ENCODE results near the gene PLEKHH2. TPM values are rescaled to one million over a fixed set of nuclear protein-coding genes. Genes with fewer than 3 reads are reported as not detected.
A peak's percentile ranks its signal among the peaks of the same experiment; 100 is the strongest.

Gene PLEKHH2
- total RNA-seq, 6 experiments from 2014 or later: 0.75 to 2.0 (median 1.3) TPM

DNA sequence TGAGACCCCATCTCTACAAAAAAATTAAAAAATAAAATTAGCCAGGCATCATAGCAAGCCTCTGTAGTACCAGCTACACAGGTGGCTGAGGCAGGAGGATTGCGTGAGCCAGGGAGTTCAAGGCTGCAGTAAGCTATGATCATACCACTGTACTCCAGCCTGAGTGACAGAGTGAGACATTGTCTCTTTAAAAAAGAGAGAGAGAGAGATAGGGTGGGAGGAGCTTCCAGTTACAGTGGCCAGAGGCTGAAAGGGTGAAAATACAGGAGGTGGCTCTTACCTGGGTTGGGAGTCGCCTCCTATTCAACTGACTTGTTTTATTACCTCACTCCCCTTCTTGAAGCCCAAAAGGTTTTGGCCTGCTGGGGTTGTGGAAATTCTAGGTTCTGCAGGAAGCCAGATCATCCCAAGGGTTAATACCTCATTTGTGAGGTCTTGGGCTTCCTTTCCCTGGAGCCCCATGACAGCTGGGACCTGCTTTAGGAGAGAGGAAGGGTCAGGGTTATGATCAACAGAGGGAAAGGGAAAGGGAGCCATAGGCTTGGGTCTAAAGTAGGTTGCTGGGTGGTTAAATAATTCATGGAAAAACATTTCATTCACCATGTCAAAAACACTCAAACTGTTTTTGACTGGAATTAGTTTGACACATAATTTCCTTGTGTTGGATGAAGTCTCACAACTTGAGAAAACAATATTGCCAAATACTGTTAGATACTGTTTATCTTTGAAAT, 154.1 kb downstream of the PLEKHH2 start:
- TF ChIP-seq, protein P1, sequence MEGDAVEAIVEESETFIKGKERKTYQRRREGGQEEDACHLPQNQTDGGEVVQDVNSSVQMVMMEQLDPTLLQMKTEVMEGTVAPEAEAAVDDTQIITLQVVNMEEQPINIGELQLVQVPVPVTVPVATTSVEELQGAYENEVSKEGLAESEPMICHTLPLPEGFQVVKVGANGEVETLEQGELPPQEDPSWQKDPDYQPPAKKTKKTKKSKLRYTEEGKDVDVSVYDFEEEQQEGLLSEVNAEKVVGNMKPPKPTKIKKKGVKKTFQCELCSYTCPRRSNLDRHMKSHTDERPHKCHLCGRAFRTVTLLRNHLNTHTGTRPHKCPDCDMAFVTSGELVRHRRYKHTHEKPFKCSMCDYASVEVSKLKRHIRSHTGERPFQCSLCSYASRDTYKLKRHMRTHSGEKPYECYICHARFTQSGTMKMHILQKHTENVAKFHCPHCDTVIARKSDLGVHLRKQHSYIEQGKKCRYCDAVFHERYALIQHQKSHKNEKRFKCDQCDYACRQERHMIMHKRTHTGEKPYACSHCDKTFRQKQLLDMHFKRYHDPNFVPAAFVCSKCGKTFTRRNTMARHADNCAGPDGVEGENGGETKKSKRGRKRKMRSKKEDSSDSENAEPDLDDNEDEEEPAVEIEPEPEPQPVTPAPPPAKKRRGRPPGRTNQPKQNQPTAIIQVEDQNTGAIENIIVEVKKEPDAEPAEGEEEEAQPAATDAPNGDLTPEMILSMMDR (IDR thresholded peaks at IDR 0.05): no peak
- TF ChIP-seq POLR2A (IDR thresholded peaks at IDR 0.05): no peak
- DNase-seq: no peak
- 100% methylated on average over 2 of the region's 2 CpGs for WGBS (ENCODE audit: insufficient coverage, low coverage, low lambda C conversion rate, missing lambda C conversion rate)
- intact Hi-C loops (cut with DNase I): no loop called here
- Histone ChIP-seq H3K9me3 (no peaks in the 10 kb centered on the region), H3K4me3 (no peak overlapping the region), H3K27ac (no peak overlapping the region), H3K27me3 (no peaks in the 10 kb centered on the region), H3K4me1 (no peaks in the 10 kb centered on the region), H3K36me3 (no peaks in the 10 kb centered on the region)
- ATAC-seq: no peak

GRCh38 chr2:43792653-43793052, 155.6 kb downstream of the PLEKHH2 start:
- Histone ChIP-seq H3K4me3 (no peak overlapping the region), H3K4me1 (no peaks in the 10 kb centered on the region), H3K9me3 (no peaks in the 10 kb centered on the region), H3K36me3 (no peaks in the 10 kb centered on the region), H3K27me3 (no peaks in the 10 kb centered on the region), H3K27ac (no peak overlapping the region)
- DNase-seq: no peak
- intact Hi-C loops (cut with DNase I): no loop called here
- no peak for TF ChIP-seq POLR2A (IDR thresholded peaks at IDR 0.05)
- TF ChIP-seq, protein P1 (IDR thresholded peaks at IDR 0.05): no peak
- 71% methylated on average over 3 of the region's 3 CpGs for WGBS (ENCODE audit: insufficient coverage, low coverage, low lambda C conversion rate, missing lambda C conversion rate)
- no peak for ATAC-seq

DNA sequence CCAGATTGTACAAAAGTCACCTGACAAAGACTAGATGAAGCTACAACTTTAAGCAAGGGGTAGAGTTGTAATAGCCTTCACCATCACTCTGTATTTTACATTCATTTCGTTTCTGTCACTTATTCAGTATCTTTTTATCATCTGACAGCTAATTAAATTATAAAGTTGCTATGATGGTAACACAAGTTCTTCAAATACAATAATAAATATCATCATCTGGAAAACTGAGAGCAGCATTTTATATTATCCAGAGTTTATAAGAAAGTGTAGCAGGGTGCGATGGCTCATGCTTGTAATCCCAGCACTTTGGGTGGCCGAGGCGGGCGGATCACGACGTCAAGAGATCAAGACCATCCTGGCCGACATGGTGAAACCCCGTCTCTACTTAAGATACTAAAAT, 157.9 kb downstream of the PLEKHH2 start:
- no peaks in the 10 kb centered on the region for H3K36me3 ChIP-seq
- ATAC-seq (no peak), DNase-seq (no peak)
- intact Hi-C loops (cut with DNase I): no loop called here
- no peaks in the 10 kb centered on the region for H3K4me1 ChIP-seq
- WGBS (ENCODE audit: insufficient coverage, low coverage, low lambda C conversion rate, missing lambda C conversion rate): 95% methylated on average over 9 of the region's 9 CpGs
- H3K27me3 ChIP-seq: no peaks in the 10 kb centered on the region
- no peak overlapping the region for H3K27ac ChIP-seq
- no peaks in the 10 kb centered on the region for H3K9me3 ChIP-seq
- TF ChIP-seq POLR2A (IDR thresholded peaks at IDR 0.05): no peak
- TF ChIP-seq, protein P1 (IDR thresholded peaks at IDR 0.05): no peak
- H3K4me3 ChIP-seq: no peak overlapping the region

DNA sequence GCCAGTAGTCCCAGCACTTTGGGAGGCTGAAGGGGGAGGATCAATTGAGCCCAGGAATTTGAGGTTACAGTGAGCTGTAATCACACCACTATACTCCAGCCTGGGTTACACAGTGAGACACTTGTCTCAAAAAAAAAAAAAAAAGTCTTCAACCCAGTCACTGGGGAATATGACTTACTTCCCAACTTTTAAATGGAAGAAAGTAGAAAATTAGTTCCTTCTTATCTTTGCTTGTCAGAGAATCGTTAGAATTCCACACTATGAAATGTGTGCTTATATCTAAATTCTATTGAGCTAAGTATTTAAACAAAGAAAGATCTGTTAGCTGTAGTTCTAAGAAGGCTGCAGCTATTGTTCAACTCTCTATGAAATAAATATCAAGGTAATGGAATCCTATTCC, 159.1 kb downstream of the PLEKHH2 start:
- H3K4me1 ChIP-seq: no peaks in the 10 kb centered on the region
- H3K9me3 ChIP-seq: no peaks in the 10 kb centered on the region
- H3K4me3 ChIP-seq: no peak overlapping the region
- intact Hi-C loops (cut with DNase I): no loop called here
- no peak for ATAC-seq
- no peak for TF ChIP-seq POLR2A (IDR thresholded peaks at IDR 0.05)
- 71% methylated on average over 1 of the region's 1 CpG for WGBS (ENCODE audit: insufficient coverage, low coverage, low lambda C conversion rate, missing lambda C conversion rate)
- DNase-seq: no peak
- H3K27me3 ChIP-seq: no peaks in the 10 kb centered on the region
- no peaks in the 10 kb centered on the region for H3K36me3 ChIP-seq
- no peak overlapping the region for H3K27ac ChIP-seq

DNA sequence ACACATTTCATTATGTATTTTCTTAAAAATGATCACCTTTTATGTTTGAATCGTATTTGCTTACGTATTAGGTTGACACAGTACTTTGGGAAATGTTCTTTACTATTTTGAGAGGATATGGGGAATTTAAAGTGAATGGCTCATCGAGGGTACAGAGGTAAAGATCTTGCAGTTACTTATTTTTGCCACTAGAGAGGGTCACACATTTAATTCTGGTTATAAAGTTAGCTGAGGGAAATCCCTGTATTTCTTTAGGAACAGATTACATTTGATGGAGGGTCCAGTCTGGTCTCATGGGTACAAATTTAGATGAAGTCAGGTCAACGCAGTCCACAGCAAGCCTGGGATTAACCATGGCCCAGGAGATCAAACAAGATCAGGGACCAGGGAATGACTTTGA, 161.2 kb downstream of the PLEKHH2 start:
- intact Hi-C loops (cut with DNase I): no loop called here
- Histone ChIP-seq H3K9me3 (no peaks in the 10 kb centered on the region), H3K27ac (no peak overlapping the region), H3K4me3 (no peak overlapping the region), H3K27me3 (no peaks in the 10 kb centered on the region), H3K36me3 (no peaks in the 10 kb centered on the region), H3K4me1 (peaks cover 0 to 11% (median 4%) of the 10 kb centered on the region in 4 donors)
- TF ChIP-seq, protein P1 (IDR thresholded peaks at IDR 0.05): peak; percentile 30 to 52 (median 44)
- TF ChIP-seq POLR2A (IDR thresholded peaks at IDR 0.05): no peak
- ATAC-seq: peak; percentile 66 to 74 (median 70)
- WGBS (ENCODE audit: insufficient coverage, low coverage, low lambda C conversion rate, missing lambda C conversion rate): 29% methylated on average over 4 of the region's 4 CpGs
- no peak for DNase-seq

Data from right lobe of liver (tissue), 6 donors.